Adrenal gland (tissue), 5 donors: ENCODE measurements around the gene ERBIN.

ENCODE experiments used
- POLR2A ChIP-seq, 2 donors: fragments of 450-650 bp; IDR thresholded peaks; one replicate each; pipeline ENCODE4 v1.6.1; 2017; ENCODE audit warnings: antibody characterized with exemption in 2 of 2, mild to moderate bottlenecking in 2 of 2, moderate library complexity in 1 of 2
- TF ChIP-seq, protein P1 (sequence below), 6 experiments: fragments of 450-650 bp in 4 of 6; fragments of 200-600 bp in 2 of 6; sonication (generic) in 1 of 6; IDR thresholded peaks; 1 replicate in 5 of 6; 2 replicates in 1 of 6; pipeline versions ENCODE4 v1.5.1 to v1.8.0; 2016 to 2021; ENCODE audit warnings: antibody characterized with exemption in 6 of 6, mild to moderate bottlenecking in 2 of 6, moderate library complexity in 1 of 6
- donor health status: DM: no; HTN: no; CAD: no.

DNA sequence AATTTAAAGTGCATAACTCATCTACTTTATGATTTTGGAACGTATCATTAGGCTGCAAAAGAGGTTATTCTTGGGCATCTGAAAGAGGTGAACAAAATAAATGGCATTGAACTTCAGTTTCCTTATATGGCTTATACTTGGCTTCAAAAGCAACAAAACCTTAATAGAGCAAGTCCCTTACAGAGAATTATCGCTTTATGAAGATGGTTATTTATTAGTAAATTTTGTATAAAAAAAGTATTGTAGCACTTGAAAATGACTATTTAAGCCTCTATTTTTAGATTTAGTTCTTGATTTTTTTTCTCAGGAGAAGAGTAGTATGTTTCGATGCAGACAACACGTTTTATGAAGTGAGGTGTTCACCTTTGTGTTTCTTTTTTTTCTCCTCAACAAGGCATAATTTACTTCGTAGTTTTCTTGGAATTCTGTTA is 2.0 kb downstream of the ERBIN start:
- TF ChIP-seq, protein P1, sequence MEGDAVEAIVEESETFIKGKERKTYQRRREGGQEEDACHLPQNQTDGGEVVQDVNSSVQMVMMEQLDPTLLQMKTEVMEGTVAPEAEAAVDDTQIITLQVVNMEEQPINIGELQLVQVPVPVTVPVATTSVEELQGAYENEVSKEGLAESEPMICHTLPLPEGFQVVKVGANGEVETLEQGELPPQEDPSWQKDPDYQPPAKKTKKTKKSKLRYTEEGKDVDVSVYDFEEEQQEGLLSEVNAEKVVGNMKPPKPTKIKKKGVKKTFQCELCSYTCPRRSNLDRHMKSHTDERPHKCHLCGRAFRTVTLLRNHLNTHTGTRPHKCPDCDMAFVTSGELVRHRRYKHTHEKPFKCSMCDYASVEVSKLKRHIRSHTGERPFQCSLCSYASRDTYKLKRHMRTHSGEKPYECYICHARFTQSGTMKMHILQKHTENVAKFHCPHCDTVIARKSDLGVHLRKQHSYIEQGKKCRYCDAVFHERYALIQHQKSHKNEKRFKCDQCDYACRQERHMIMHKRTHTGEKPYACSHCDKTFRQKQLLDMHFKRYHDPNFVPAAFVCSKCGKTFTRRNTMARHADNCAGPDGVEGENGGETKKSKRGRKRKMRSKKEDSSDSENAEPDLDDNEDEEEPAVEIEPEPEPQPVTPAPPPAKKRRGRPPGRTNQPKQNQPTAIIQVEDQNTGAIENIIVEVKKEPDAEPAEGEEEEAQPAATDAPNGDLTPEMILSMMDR (IDR thresholded peaks at IDR 0.05): no peak
- no peak for TF ChIP-seq POLR2A (IDR thresholded peaks at IDR 0.05)
